ENCODE data around the gene RUNX3.

DNA sequence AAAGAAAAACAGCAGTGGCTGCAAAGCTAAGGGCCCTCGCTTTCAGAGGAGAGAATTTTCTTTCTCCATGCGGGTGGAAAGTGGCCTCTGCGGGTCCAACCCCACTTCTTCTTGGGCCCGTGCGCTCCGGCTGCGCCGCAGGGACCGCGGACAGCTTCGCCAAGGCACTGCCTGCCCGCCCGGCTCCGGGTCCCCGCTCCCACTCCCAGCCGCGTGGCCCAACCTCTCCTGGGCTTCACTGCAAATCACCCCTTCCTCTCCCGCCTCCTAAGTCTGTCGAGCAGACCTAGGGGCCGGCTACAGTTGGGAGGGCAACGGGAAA lies 1.0 kb upstream of the RUNX3 start:
- TF ChIP-seq, protein P1, sequence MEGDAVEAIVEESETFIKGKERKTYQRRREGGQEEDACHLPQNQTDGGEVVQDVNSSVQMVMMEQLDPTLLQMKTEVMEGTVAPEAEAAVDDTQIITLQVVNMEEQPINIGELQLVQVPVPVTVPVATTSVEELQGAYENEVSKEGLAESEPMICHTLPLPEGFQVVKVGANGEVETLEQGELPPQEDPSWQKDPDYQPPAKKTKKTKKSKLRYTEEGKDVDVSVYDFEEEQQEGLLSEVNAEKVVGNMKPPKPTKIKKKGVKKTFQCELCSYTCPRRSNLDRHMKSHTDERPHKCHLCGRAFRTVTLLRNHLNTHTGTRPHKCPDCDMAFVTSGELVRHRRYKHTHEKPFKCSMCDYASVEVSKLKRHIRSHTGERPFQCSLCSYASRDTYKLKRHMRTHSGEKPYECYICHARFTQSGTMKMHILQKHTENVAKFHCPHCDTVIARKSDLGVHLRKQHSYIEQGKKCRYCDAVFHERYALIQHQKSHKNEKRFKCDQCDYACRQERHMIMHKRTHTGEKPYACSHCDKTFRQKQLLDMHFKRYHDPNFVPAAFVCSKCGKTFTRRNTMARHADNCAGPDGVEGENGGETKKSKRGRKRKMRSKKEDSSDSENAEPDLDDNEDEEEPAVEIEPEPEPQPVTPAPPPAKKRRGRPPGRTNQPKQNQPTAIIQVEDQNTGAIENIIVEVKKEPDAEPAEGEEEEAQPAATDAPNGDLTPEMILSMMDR (IDR thresholded peaks at IDR 0.05), result no peak
- TF ChIP-seq EP300 (IDR thresholded peaks at IDR 0.05; ENCODE audit: borderline replicate concordance in 1 of 2, low read depth in 1 of 2, low read length in 1 of 2) (no peak), RFX5 (IDR thresholded peaks at IDR 0.05; ENCODE audit: low read length) (no peak), NFIC (IDR thresholded peaks at IDR 0.05; ENCODE audit: borderline replicate concordance) (no peak), POLR2AphosphoS5 (IDR thresholded peaks at IDR 0.05; ENCODE audit: low read depth, low read length) (no peak), TAF1 (IDR thresholded peaks at IDR 0.05; ENCODE audit: borderline replicate concordance, low read depth, low read length) (no peak), SIN3A (IDR thresholded peaks at IDR 0.05; ENCODE audit: borderline replicate concordance, low read depth, low read length) (no peak), YY1 (IDR thresholded peaks at IDR 0.05; ENCODE audit: low read depth) (no peak), EZH2phosphoT487 (IDR thresholded peaks at IDR 0.05; ENCODE audit: borderline replicate concordance, low read depth) (no peak), ELF1 (IDR thresholded peaks at IDR 0.05) (no peak)
- TF ChIP-seq, protein P2, sequence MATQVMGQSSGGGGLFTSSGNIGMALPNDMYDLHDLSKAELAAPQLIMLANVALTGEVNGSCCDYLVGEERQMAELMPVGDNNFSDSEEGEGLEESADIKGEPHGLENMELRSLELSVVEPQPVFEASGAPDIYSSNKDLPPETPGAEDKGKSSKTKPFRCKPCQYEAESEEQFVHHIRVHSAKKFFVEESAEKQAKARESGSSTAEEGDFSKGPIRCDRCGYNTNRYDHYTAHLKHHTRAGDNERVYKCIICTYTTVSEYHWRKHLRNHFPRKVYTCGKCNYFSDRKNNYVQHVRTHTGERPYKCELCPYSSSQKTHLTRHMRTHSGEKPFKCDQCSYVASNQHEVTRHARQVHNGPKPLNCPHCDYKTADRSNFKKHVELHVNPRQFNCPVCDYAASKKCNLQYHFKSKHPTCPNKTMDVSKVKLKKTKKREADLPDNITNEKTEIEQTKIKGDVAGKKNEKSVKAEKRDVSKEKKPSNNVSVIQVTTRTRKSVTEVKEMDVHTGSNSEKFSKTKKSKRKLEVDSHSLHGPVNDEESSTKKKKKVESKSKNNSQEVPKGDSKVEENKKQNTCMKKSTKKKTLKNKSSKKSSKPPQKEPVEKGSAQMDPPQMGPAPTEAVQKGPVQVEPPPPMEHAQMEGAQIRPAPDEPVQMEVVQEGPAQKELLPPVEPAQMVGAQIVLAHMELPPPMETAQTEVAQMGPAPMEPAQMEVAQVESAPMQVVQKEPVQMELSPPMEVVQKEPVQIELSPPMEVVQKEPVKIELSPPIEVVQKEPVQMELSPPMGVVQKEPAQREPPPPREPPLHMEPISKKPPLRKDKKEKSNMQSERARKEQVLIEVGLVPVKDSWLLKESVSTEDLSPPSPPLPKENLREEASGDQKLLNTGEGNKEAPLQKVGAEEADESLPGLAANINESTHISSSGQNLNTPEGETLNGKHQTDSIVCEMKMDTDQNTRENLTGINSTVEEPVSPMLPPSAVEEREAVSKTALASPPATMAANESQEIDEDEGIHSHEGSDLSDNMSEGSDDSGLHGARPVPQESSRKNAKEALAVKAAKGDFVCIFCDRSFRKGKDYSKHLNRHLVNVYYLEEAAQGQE (IDR thresholded peaks at IDR 0.05; ENCODE audit: low read depth, low read length), result no peak
- TF ChIP-seq, protein P3, sequence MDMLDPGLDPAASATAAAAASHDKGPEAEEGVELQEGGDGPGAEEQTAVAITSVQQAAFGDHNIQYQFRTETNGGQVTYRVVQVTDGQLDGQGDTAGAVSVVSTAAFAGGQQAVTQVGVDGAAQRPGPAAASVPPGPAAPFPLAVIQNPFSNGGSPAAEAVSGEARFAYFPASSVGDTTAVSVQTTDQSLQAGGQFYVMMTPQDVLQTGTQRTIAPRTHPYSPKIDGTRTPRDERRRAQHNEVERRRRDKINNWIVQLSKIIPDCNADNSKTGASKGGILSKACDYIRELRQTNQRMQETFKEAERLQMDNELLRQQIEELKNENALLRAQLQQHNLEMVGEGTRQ (IDR thresholded peaks at IDR 0.05; ENCODE audit: borderline replicate concordance, low read depth, low read length), result no peak
- TF ChIP-seq, protein P4, sequence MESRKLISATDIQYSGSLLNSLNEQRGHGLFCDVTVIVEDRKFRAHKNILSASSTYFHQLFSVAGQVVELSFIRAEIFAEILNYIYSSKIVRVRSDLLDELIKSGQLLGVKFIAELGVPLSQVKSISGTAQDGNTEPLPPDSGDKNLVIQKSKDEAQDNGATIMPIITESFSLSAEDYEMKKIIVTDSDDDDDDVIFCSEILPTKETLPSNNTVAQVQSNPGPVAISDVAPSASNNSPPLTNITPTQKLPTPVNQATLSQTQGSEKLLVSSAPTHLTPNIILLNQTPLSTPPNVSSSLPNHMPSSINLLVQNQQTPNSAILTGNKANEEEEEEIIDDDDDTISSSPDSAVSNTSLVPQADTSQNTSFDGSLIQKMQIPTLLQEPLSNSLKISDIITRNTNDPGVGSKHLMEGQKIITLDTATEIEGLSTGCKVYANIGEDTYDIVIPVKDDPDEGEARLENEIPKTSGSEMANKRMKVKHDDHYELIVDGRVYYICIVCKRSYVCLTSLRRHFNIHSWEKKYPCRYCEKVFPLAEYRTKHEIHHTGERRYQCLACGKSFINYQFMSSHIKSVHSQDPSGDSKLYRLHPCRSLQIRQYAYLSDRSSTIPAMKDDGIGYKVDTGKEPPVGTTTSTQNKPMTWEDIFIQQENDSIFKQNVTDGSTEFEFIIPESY (IDR thresholded peaks at IDR 0.05; ENCODE audit: borderline replicate concordance, low read depth), result no peak
- TF ChIP-seq, protein P5, sequence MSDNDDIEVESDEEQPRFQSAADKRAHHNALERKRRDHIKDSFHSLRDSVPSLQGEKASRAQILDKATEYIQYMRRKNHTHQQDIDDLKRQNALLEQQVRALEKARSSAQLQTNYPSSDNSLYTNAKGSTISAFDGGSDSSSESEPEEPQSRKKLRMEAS (IDR thresholded peaks at IDR 0.05; ENCODE audit: low read depth), result no peak
